H9 (cell line): ENCODE results near the gene SERPINH1. TPM values are rescaled to one million over a fixed set of nuclear protein-coding genes. Genes with fewer than 3 reads are reported as not detected.
A peak's percentile ranks its signal among the peaks of the same experiment; 100 is the strongest.

Experiments used
- DNase-seq: peaks from one replicate; pipeline ENCODE4 v3.0.0-alpha.2; 2017
- H2AFZ ChIP-seq: one replicate; pipeline ENCODE4 v1.6.1; 2013; ENCODE audit warnings: mild to moderate bottlenecking, low read length, control low read depth, moderate library complexity
- H2AK5ac ChIP-seq: 2 replicates; pipeline ENCODE4 v1.6.1; 2013; ENCODE audit warnings: low read length, control low read depth, mixed read lengths; ENCODE audit not compliant: insufficient read length
- H2BK120ac ChIP-seq: one replicate; pipeline ENCODE4 v1.6.1; 2013; ENCODE audit warnings: low read depth, mild to moderate bottlenecking, low read length, control low read depth, inconsistent platforms; ENCODE audit not compliant: poor library complexity, severe bottlenecking
- H2BK12ac ChIP-seq: 2 replicates; pipeline ENCODE4 v1.6.1; 2013; ENCODE audit warnings: low read length, control low read depth, mixed read lengths, low read depth; ENCODE audit not compliant: insufficient read length
- H2BK15ac ChIP-seq: 2 replicates; pipeline ENCODE4 v1.6.1; 2013; ENCODE audit warnings: low read depth, low read length, control low read depth
- H2BK20ac ChIP-seq: one replicate; pipeline ENCODE4 v1.6.1; 2013; ENCODE audit warnings: low read depth, mild to moderate bottlenecking, low read length, control low read depth, inconsistent platforms; ENCODE audit not compliant: poor library complexity, severe bottlenecking
- H2BK5ac ChIP-seq: 2 replicates; pipeline ENCODE4 v1.6.1; 2013; ENCODE audit warnings: low read length, control low read depth, mixed read lengths; ENCODE audit not compliant: insufficient read length
- H3K14ac ChIP-seq: 2 replicates; pipeline ENCODE4 v1.6.1; 2013; ENCODE audit warnings: low read length, control low read depth; ENCODE audit not compliant: insufficient read depth
- H3K18ac ChIP-seq: 2 replicates; pipeline ENCODE4 v1.6.1; 2013; ENCODE audit warnings: low read depth, mild to moderate bottlenecking, mixed read lengths, low read length, control low read depth; ENCODE audit not compliant: insufficient read length
- H3K23ac ChIP-seq: 2 replicates; pipeline ENCODE4 v1.6.1; 2013; ENCODE audit warnings: low read length, control low read depth, mixed read lengths, low read depth; ENCODE audit not compliant: insufficient read length
- H3K23me2 ChIP-seq: 2 replicates; pipeline ENCODE4 v1.6.1; 2013; ENCODE audit warnings: low read depth, mild to moderate bottlenecking, mixed read lengths, low read length, control low read depth; ENCODE audit not compliant: insufficient read length, poor library complexity, severe bottlenecking
- H3K27ac ChIP-seq: 2 replicates; pipeline ENCODE4 v1.5.1; 2013; ENCODE audit warnings: low read length, control low read depth, mixed read lengths, low read depth; ENCODE audit not compliant: insufficient read length
- H3K27me3 ChIP-seq: 2 replicates; pipeline ENCODE4 v1.6.1; 2013; ENCODE audit warnings: low read length, control low read depth, inconsistent platforms; ENCODE audit not compliant: insufficient read depth
- H3K4ac ChIP-seq: 2 replicates; pipeline ENCODE4 v1.6.1; 2013; ENCODE audit warnings: low read depth, mild to moderate bottlenecking, control low read depth, inconsistent platforms, low read length, moderate library complexity
- H3K4me1 ChIP-seq: 2 replicates; pipeline ENCODE4 v1.6.1; 2013; ENCODE audit warnings: low read length, control low read depth, inconsistent platforms; ENCODE audit not compliant: insufficient read depth
- H3K4me2 ChIP-seq: 2 replicates; pipeline ENCODE4 v1.6.1; 2013; ENCODE audit warnings: low read length, control low read depth, mixed read lengths; ENCODE audit not compliant: insufficient read length, insufficient read depth
- H3K56ac ChIP-seq: 2 replicates; pipeline ENCODE4 v1.6.1; 2013; ENCODE audit warnings: low read depth, mild to moderate bottlenecking, mixed read lengths, low read length, control low read depth; ENCODE audit not compliant: insufficient read length
- H3K79me1 ChIP-seq: 2 replicates; pipeline ENCODE4 v1.6.1; 2013; ENCODE audit warnings: low read depth, mild to moderate bottlenecking, moderate library complexity, low read length, control low read depth, inconsistent platforms; ENCODE audit not compliant: insufficient read depth, poor library complexity, severe bottlenecking
- H3K79me2 ChIP-seq: 2 replicates; pipeline ENCODE4 v1.6.1; 2013; ENCODE audit warnings: low read length, control low read depth, inconsistent platforms; ENCODE audit not compliant: insufficient read depth
- H3K9ac ChIP-seq: 2 replicates; pipeline ENCODE4 v1.6.1; 2013; ENCODE audit warnings: low read length, control low read depth, mixed read lengths; ENCODE audit not compliant: insufficient read length; ENCODE audit errors: extremely low read depth
- H3K9me3 ChIP-seq: one replicate; pipeline ENCODE4 v1.6.1; 2013; ENCODE audit warnings: low read depth, low read length, inconsistent platforms; ENCODE audit not compliant: control insufficient read depth
- H3T11ph ChIP-seq: one replicate; pipeline ENCODE4 v1.6.1; 2013; ENCODE audit warnings: mild to moderate bottlenecking, low read length, control low read depth, inconsistent platforms
- H4K20me1 ChIP-seq: one replicate; pipeline ENCODE4 v1.6.1; 2013; ENCODE audit not compliant: control insufficient read depth, insufficient read length, insufficient read depth
- H4K5ac ChIP-seq: 2 replicates; pipeline ENCODE4 v1.6.1; 2013; ENCODE audit warnings: low read depth, mild to moderate bottlenecking, mixed read lengths, low read length, control low read depth; ENCODE audit not compliant: insufficient read length
- H4K8ac ChIP-seq: replicated peaks from 2 replicates; pipeline ENCODE4 v1.6.1; 2013; ENCODE audit warnings: low read length, control low read depth, mixed read lengths, low read depth; ENCODE audit not compliant: insufficient read length
- H4K91ac ChIP-seq: 2 replicates; pipeline ENCODE4 v1.6.1; 2013; ENCODE audit warnings: low read depth, mild to moderate bottlenecking, moderate library complexity, mixed read lengths, low read length, control low read depth; ENCODE audit not compliant: insufficient read length
- H3K27ac Mint-ChIP-seq, 3 experiments: 2 replicates in 2 of 3; 3 replicates in 1 of 3; pipeline ENCODE4 v1.8.0; 2020 to 2021; ENCODE audit warnings: mixed read lengths in 3 of 3, mild to moderate bottlenecking in 1 of 3, moderate library complexity in 1 of 3
- H3K27me3 Mint-ChIP-seq: 2 replicates; pipeline ENCODE4 v1.8.0; 2021; ENCODE audit warnings: low read depth, mild to moderate bottlenecking, moderate library complexity, mixed read lengths
- H3K36me3 Mint-ChIP-seq, 3 experiments: 2 replicates in 2 of 3; 3 replicates in 1 of 3; pipeline ENCODE4 v1.8.0; 2020 to 2021; ENCODE audit warnings: low read depth in 3 of 3, mixed read lengths in 3 of 3; ENCODE audit not compliant: insufficient read depth in 1 of 3
- H3K4me1 Mint-ChIP-seq, 2 experiments: 2 replicates each; pipeline ENCODE4 v1.8.0; 2020; ENCODE audit warnings: mixed read lengths in 2 of 2
- H3K4me3 Mint-ChIP-seq, 2 experiments: 2 replicates in 1 of 2; 3 replicates in 1 of 2; pipeline ENCODE4 v1.8.0; 2020 to 2021; ENCODE audit warnings: mild to moderate bottlenecking in 2 of 2, mixed read lengths in 2 of 2, moderate library complexity in 1 of 2
- H3K9me3 Mint-ChIP-seq, 2 experiments: 2 replicates in 1 of 2; 3 replicates in 1 of 2; pipeline ENCODE4 v1.8.0; 2020; ENCODE audit warnings: mild to moderate bottlenecking in 2 of 2, mixed read lengths in 2 of 2, moderate library complexity in 1 of 2
- WGBS: extraction: QIAGEN DNeasy Blood & Tissue Kit; methylation state at CpG from one replicate; pipeline ENCODE4 v1.1.7; 2013; ENCODE audit warnings: missing lambda C conversion rate, low lambda C conversion rate, mixed read lengths; ENCODE audit not compliant: insufficient read length; ENCODE audit errors: extremely low coverage; 5-methylcytosine and 5-hydroxymethylcytosine counted together
- total RNA-seq: library from RNA; stranded (reverse); gene quantifications from 2 replicates; pipeline ENCODE4 v1.2.1, GENCODE V29; 2021
- TF ChIP-seq, protein P1 (sequence below): fragments of 200-600 bp; sonication (generic); conservative IDR thresholded peaks from 3 replicates; pipeline ENCODE4 v1.8.0; 2021; ENCODE audit warnings: antibody characterized with exemption, mild to moderate bottlenecking

SERPINH1 gene
- total RNA-seq, 1 experiment from 2014 or later, result 253 TPM

DNA sequence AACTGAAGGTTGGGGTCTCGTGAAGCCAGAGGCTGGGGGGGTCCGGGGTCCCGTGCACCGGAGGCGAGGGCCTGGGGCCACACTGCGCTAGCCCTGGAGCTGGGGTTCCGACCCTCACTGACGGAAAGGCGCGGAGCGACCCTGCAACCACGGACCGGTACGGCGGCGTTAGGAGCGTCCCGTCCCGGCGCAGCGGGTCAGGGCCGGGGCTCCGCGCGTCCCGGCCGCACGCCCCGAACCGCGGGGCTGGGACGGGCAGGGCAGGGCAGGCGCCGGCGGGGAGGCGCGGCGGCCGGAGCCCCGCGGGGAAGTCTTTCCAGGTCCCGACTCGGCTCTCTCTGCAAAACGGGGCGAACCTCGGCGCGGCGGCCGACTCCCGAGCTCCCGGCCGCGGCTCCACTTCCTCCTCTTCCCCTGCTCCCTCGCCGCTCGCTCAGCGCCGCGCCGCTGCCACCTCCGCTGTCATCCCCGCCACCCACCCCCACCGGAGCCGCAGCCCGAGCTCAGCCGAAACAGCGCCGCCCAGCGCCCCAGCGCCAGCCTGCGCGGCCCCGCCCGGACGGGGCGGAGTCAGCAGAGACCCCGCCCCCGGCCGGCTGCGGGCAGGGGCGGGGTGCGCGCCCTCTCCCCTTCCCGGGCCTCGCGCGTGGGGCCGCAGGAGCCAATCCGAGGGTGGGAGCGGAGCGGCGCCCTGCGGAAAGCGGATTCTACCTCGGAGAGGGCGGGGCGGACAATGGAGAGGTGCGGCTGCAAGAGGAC lies 36.4 kb upstream of the SERPINH1 start, which contains the start of gene GDPD5:
TSS of gene GDPD5 (minus strand) at position 509 of the 759 bp plus-strand sequence. CDS start 48,206 bp downstream, outside the sequence.
- peak within 1 kb of the TSS; percentile 34 for H3K9ac ChIP-seq
- H3T11ph ChIP-seq, result no peak within 1 kb of the TSS
- H3K23me2 ChIP-seq, result peaks cover 15% of the 10 kb centered on the region
- Mint-ChIP-seq H3K27me3 (peaks cover 44% of the 10 kb centered on the region), H3K4me1 (peaks cover 9 to 18% of the 10 kb centered on the region in 2 experiments), H3K9me3 (no peaks in the 10 kb centered on the region), H3K36me3 (no peaks in the 10 kb centered on the region), H3K27ac (peak within 1 kb of the TSS in 2 of 3 experiments; percentile 27 to 44; a peak in 2 of 7 replicates), H3K4me3 (peak within 1 kb of the TSS; percentile 82 to 94)
- no peak within 1 kb of the TSS for H3K56ac ChIP-seq
- peak within 1 kb of the TSS; percentile 46 for H3K18ac ChIP-seq
- no peak within 1 kb of the TSS for H2BK15ac ChIP-seq
- H3K4ac ChIP-seq, result no peak within 1 kb of the TSS
- WGBS, result no CpG with 5 or more reads among the region's 99 CpGs
- no peak within 1 kb of the TSS for H2BK5ac ChIP-seq
- no peak within 1 kb of the TSS for H2BK20ac ChIP-seq
- H3K4me2 ChIP-seq, result peak within 1 kb of the TSS; percentile 93
- H3K4me1 ChIP-seq, result no peaks in the 10 kb centered on the region
- no peak within 1 kb of the TSS for H4K8ac ChIP-seq
- no peaks in the 10 kb centered on the region for H4K20me1 ChIP-seq
- peaks cover 17% of the 10 kb centered on the region; the same call in 1 of the 2 replicates for H3K27me3 ChIP-seq
- no peak within 1 kb of the TSS for H4K91ac ChIP-seq
- no peaks in the 10 kb centered on the region for H3K79me1 ChIP-seq
- H3K9me3 ChIP-seq, result no peaks in the 10 kb centered on the region
- no peak within 1 kb of the TSS for H4K5ac ChIP-seq
- H3K27ac ChIP-seq, result no peak within 1 kb of the TSS
- H2AK5ac ChIP-seq, result no peak within 1 kb of the TSS
- peak; percentile 89 for DNase-seq
- no peak within 1 kb of the TSS for H3K23ac ChIP-seq
- H2BK12ac ChIP-seq, result no peak within 1 kb of the TSS
- peak within 1 kb of the TSS; percentile 74 for H3K14ac ChIP-seq
- TF ChIP-seq, protein P1, sequence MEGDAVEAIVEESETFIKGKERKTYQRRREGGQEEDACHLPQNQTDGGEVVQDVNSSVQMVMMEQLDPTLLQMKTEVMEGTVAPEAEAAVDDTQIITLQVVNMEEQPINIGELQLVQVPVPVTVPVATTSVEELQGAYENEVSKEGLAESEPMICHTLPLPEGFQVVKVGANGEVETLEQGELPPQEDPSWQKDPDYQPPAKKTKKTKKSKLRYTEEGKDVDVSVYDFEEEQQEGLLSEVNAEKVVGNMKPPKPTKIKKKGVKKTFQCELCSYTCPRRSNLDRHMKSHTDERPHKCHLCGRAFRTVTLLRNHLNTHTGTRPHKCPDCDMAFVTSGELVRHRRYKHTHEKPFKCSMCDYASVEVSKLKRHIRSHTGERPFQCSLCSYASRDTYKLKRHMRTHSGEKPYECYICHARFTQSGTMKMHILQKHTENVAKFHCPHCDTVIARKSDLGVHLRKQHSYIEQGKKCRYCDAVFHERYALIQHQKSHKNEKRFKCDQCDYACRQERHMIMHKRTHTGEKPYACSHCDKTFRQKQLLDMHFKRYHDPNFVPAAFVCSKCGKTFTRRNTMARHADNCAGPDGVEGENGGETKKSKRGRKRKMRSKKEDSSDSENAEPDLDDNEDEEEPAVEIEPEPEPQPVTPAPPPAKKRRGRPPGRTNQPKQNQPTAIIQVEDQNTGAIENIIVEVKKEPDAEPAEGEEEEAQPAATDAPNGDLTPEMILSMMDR, result peak; percentile 57; the same call in 2 of the 3 replicates
- no peaks in the 10 kb centered on the region for H3K79me2 ChIP-seq
- no peak within 1 kb of the TSS for H2AFZ ChIP-seq
- no peak within 1 kb of the TSS for H2BK120ac ChIP-seq
